KBM-7 (cell line): ENCODE measurements around the gene INTS11.
"Not testable (repeated sequence)": the region's sequence is repeated elsewhere in the genome, so short reads cannot be mapped to it uniquely, and the experiment has no call there.

ENCODE experiments used
- DNase-seq: peaks from one replicate; pipeline ENCODE4 v3.0.0-alpha.2; 2015
- in situ Hi-C: fragments of 300-500 bp; cut with MboI; formaldehyde crosslinking; loops from 2 replicates; pipeline ENCODE4 v1.14.3; 2020; ENCODE audit warnings: low sequenced_read_pairs, low pct_unique_long_range_greater_than_20kb, mixed read lengths

Gene INTS11

GRCh38 chr1:1318131-1318652, 6.3 kb downstream of the INTS11 start:
- in situ Hi-C loops, result no loop called here
- DNase-seq, result peak; percentile 23

- DNase-seq, result no peak
- in situ Hi-C loops, result no loop called here
Observed at GRCh38 chr1:1317420-1317819, 7.0 kb downstream of the INTS11 start.

GRCh38 chr1:1316199-1316598, 8.3 kb downstream of the INTS11 start:
- in situ Hi-C loops, DNase-seq: not testable (repeated sequence)

- no peak for DNase-seq
- in situ Hi-C loops, result no loop called here
Observed at GRCh38 chr1:1315435-1315954, 9.0 kb downstream of the INTS11 start.

DNA sequence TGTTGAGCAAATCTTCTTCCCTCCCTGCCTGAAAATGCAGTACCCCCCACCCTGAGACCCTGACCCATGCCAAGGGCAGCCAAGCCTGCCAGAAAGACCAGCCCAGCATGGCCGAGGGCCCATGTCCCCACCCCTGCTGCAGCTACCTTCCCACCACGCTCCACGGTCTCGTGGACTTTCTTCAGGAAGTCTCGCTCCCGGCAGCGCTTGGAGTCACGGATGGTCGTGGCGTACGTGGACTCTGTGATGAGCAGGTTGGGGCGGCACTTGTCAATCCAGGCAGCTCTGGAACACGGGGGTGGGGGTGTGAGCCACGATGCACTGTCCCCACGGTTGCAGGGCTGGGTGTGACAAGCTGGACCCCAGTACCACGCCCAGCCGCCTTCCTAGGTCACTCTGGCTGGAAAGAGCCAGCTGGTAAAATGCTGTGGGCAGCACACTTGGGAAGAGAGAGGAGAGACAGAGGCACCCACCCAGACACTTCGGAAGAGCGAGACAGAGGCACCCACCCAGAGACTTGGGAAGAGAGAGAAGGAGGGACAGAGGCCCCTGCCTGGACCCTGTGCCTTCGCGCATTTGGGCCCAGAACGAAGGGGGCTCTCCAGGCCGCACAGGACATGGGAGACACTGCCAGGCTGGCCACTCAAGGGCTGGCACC, 9.7 kb downstream of the INTS11 start:
- in situ Hi-C loops, result no loop called here
- no peak for DNase-seq

- no peak for DNase-seq
- in situ Hi-C loops, result no loop called here
Observed at GRCh38 chr1:1314237-1314586, 10.2 kb downstream of the INTS11 start.

GRCh38 chr1:1313500-1314236, 10.8 kb downstream of the INTS11 start:
- DNase-seq, result no peak
- in situ Hi-C loops, result no loop called here

GRCh38 chr1:1312450-1313314, 11.8 kb downstream of the INTS11 start:
- DNase-seq, result no peak
- in situ Hi-C loops, result no loop called here

DNA sequence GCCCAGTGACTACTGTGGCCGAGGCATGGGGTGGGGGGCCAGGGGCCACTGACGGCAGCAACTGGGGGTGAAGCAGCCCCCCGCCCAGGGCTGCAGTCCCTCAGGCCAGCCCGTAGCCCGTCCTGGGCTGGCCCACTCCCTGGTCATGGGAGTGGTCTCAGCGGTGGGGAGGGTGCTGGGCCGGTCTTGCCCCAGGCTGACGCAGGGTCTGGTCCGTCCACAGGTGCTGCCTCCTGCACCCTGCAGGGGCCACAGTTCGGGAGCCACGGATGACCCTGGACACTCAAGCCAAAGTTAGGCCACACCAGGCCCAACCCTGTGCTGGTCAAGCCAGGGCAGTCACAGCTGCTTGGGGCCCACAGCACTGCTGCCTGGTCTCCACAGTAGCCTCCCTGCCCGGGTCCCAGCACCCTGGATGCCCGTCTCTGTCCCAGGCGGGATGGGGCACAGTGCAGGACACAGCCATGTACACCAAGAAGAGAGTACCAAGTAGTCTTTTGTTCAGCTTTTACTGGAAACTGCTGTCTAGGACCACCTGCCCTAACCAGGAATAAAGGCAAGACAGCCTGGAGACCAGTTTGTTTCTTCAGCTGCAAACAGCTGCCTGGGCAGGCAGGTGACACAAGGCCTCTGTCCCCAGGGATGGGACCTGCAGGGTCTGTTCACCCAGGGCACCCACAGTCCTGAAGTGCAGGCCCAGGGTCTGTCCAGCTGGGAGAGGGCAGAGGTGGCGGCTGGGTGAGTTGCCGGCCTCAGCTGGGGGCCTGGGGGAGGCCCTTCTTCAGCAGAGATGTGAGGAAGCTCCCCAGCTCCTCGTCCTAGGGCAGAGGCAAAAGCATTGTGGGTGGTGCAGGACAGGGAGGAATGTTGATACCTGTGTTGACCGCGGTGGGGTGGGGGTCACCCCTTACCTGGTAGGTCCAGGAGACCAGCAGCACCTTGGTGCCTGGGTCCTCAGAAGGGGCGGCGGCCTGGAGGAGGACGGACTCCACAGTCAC, 13.1 kb downstream of the INTS11 start:
- in situ Hi-C loops, result no loop called here
- DNase-seq, result no peak

DNA sequence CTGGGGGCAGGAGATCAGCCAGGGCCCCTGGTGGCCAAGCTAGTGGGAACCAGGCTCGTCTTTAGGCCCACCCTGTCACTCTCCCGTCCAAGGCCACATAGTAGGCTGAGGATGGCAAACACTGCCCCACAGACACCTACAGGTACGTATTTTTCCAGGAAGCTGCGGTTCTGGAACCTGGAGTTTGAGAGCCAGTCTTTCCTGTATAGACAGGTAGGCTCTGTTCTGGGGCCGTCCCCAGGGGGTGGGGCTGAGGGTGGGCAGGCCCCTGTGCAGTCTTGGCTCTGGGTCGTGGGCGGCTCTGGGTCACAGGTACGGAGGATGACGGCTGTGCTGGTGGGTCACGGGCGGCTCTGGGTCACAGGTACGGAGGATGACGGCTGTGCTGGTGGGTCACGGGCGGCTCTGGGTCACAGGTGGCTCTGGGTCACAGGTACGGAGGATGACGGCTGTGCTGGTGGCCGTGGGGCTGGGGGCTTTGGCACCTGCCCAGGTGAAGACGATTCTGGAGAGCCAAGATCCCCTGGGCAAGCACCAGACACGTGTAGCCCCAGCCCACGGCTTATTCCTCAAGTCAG, 13.9 kb downstream of the INTS11 start:
- in situ Hi-C loops, result no loop called here
- DNase-seq, result no peak

DNA sequence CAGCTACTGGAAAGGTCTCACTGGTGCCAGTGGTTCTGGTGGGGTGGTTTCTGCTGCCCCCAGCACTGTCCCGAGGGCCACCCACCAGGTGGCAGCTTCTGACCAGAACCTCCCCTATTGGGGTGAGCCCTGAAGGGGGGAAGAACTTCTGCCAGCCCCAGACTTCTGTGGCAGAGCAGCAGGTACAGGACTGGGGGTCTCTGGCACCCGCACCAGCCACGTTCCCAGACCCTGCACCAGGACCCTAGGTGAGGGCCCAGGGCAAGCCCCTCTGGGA, 14.4 kb downstream of the INTS11 start:
- in situ Hi-C loops, result no loop called here
- no peak for DNase-seq

GRCh38 chr1:1309251-1310108, 15.0 kb downstream of the INTS11 start:
- in situ Hi-C loops, result no loop called here
- DNase-seq, result no peak

DNA sequence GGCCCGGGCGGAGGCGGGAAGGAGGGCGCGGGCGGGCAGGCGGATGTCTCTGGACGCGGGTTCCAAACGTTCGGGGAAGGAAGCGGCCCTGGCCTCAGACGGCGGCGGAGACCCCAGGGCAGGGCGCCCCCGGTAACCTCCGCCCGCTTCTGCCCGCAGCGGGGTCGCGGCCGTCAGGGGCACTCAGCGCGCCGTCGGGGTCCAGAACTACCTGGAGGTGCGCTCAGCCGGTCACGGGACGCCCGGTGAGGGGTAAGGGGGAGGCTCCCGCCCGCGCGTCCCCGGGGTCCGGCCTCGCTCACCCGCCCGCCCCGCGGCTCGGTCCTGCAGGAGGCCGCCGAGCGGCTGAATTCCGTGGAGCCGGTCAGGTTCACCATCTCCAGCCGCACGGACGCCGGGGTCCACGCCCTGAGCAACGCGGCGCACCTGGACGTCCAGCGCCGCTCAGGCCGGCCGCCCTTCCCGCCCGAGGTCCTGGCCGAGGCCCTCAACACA, 15.7 kb downstream of the INTS11 start:
- in situ Hi-C loops, result no loop called here
- no peak for DNase-seq

- peak; percentile 89 for DNase-seq
- in situ Hi-C loops, result no loop called here
Observed at GRCh38 chr1:1307923-1308755, 16.3 kb downstream of the INTS11 start, which contains the start of the genes ACAP3 and PUSL1. TSS of gene ACAP3 (minus strand) at chr1:1307930. CDS start at chr1:1307815, 115 bp downstream. TSS of gene PUSL1 (plus strand) at chr1:1308597. CDS start at chr1:1308644, 47 bp downstream.

GRCh38 chr1:1307261-1307922, 17.1 kb downstream of the INTS11 start:
- no peak for DNase-seq
- in situ Hi-C loops, result no loop called here
